Activated CD4-positive, CD25-positive, alpha-beta regulatory T cell (primary cell): ENCODE results near the gene CD9.

Experiments used
- DNase-seq, 4 experiments: peaks; one replicate each; lab custom pipeline; 2025; lab: John Stamatoyannopoulos, UW

Gene CD9

DNA sequence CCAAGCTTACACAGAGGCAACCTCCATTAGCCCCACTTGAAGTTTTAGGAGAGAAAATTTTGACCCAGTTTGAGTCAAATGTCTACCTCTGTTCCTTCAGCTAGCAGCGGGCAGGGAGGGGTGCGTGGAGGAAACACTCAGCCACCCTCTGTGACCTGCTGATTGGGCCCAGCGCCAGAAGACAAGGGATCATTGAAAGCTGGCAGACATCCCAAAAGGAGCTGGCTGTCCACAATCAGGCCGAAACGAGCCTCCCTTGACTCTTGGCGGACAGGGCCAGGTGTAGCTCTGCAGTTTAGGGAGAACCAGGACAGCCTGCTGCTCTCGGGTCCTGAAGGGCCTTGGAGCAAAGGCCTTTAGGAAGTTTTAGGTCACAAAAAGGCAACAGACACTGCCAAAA lies 41.3 kb downstream of the CD9 start:
- DNase-seq = no peak

DNA sequence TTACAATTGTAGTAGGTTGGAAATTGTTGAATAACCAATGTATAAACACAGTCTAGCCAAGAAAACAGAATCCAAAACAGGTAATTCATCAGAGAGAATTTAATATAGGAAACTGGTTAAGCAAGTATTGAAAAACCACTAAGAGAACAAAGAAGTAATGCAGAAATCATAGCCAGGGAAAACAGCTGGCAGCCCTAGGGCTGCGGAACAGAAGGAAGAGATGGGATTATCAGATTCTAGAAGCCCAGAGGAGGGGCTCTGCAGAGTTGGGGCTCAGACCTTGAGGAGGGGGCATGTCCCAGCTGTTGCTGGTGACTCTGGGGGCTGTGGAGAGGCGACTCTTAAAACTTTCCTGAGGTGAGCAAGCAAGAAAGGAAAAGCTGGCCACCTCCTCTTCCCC lies 49.4 kb downstream of the CD9 start:
- no peak for DNase-seq

DNA sequence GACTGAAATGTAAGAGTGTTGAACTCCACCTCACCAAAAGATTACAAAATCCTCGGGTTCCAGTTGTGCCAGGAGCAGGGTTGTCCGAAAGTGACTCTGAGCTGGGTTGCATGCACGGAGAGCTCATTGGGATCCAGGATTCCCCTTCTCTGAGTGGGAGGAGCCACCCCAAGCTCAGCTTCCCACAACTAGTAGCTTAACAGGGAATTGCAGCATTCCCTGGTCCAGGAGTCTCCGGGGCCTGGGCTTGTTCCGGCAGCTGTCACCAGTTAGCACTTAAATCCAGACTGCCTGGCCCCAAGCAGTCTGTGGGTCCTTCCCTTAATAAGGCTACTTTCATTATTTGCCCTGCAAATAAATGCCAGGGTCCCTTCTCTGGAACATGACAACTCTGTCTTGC lies 50.1 kb downstream of the CD9 start:
- no peak for DNase-seq

DNA sequence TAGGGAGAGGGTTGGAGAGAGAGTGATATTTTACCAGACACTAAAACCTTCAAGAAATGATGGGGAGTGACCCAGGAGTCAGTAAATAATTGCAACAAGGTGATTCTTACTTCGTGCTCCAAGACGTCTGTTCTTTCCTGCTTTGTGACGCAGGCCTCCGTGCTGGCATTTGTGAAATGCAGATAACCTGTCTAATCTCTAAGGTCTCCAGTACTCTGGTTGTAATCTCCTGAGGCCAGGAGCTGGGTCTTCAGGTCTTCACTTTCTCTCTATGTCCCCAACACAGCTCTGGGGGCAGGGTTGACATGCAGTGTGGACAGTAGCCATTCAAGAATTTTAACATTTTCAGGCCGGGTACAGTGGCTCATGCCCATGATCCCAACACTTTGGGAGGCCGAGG lies 53.1 kb downstream of the CD9 start:
- DNase-seq = no peak

DNA sequence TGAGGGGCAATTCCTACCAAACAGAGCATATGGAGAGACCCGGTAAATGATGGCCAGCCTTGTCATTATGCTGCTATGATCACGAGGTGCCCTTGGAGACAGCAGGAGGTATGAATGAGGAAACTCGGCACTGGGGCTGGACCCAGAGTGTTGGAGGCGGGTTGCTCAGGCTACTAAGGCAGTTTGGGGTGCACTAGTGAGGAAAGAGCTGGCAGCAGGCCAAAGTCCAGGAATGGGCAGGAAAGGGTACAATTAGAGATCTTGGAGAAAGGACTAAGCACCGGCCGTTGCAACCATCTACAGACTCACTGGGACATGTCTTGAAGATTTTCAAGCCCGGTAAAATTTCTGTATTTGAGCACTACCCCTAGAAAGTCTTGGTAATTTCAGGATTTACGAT lies 54.3 kb downstream of the CD9 start:
- DNase-seq = no peak

DNA sequence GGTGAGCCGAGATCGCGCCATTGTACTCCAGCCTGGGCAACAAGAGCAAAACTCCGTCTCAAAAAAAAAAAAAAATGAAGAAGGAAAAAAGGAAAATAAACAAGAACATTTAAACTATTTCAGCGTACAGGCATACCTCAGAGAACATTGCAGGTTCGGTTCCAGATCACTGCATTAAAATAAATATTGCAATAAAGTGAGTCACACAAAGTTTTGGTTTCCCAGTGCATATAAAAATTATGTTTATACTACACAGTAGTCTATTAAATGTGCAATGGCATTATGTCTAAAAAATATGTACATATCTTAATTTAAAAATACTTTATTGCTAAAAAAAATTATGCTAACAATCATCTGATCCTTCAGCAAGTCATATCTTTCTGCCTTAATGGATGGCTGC lies 56.8 kb downstream of the CD9 start:
- DNase-seq = no peak

DNA sequence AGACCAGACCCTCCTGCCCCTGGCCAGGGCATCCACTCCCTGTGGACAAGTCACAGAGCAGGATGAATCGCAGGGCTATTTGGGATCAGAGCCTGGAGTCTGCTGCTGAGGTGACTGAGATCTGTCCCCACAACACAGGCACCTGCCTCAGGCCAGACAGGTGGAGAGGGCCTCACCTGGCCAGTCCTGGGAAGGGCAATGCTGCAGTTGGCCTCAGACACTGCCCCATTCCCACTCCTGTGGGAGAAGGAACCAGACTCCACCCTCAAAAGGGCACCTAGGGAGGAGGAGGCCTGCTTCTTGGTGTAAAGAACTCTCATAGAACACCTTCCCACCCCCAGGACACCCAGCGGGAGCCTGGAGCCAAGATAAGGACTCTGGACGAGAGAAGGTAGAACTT lies 62.0 kb downstream of the CD9 start:
- no peak for DNase-seq

DNA sequence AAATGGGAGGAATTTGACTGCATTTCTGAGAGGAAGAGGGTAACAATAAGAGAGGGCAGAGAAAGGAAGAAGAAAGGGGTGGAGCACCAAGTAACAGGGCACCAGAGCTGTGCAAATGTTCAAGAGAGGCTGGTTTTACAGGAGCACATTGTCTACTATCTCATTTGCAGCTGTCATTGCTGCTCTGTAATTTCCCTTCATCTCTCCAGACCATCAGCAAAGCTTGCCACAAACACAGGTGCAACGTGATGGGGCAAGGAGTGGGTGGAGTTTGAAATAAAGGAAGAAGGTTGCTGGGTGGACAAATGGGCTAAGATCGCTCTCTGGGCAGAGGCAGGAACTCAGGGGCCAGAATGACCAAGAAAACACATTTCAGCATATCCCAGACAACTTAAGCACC lies 62.4 kb downstream of the CD9 start:
- no peak for DNase-seq

DNA sequence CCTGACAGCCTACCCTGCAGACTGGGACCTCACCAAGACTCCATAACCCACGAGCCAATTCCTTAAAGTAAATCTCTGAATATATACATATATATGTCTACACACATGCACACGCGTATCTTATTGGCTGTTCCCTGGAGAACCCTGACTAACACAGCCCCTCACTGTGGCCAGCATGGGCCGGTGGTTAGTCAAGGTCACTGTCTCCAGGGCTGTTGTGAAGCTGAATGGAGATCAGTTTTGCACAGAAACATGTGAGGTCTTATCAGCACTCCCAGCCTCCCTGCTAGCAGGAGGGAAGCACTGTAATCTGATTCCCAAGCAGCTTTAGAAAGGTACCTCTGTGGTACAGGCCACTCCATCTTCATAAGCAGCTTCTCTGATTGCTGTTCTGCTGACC lies 63.7 kb downstream of the CD9 start:
- DNase-seq = no peak

DNA sequence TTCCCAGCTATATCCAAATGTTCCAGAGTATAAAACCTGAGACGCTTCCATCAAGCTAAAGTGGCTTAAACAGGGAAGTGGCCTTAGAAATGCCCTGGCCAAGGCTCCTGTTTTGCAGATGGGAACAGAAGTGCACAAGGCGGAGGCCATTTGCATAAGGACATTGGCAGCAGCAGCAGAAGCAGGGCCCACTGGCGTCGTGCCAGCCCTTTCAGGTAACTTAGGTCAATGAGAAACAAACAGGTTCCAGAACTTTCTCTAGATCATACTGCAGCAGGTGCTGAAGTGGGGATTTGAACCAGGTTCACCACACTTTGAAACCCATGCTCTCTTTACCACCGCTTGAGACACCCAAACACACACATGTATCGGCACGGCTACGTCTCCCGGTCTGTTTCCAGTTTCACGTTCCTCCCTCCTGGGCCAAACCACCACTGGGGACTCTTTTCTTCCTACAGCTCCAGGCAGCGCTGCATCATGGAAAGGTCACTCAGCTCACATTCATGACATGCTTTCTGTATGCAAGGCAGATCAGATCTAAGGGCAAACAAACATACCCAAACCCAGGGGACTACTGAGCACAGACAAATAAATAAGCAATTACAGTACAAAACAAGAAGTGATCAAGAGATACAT lies 64.3 kb downstream of the CD9 start:
- no peak for DNase-seq

DNA sequence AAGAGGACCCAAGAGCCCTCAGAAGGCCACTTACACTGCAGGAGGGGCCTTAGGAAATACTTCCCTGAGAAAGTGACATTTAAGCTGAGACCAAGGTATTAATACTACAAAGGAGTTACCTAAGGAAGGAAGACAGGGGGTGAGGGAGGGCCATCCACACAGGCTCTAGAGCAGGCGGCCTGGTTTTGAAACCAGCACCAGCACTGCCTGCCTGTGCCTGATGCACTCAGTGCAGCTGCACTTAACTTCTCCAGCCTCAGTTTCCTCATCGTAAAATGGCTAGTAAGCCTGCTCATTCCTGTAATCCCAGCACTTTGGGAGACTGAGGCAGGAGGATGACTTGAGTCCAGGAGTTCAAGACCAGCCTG lies 64.8 kb downstream of the CD9 start:
- DNase-seq = no peak

DNA sequence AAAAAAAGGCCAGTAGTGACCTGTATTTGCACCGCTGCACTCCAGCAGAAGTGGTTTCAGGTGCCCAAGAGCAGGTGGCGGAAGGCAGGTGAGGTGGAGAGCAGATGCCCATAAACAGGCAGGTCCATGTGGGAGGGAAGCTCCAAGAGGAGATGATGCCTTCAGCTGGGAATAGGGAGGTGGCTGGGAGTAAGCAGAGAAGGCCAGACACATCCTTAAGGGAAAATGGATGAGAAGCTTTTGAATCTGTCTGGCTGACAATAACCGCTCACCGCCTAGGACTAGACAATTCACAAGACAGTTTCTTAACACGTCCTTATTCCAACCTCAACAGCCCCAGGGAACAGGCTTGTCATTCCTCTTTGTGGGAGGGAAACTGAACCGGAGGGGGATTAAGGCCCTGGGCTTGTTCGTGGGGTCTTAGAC lies 66.4 kb downstream of the CD9 start:
- no peak for DNase-seq

DNA sequence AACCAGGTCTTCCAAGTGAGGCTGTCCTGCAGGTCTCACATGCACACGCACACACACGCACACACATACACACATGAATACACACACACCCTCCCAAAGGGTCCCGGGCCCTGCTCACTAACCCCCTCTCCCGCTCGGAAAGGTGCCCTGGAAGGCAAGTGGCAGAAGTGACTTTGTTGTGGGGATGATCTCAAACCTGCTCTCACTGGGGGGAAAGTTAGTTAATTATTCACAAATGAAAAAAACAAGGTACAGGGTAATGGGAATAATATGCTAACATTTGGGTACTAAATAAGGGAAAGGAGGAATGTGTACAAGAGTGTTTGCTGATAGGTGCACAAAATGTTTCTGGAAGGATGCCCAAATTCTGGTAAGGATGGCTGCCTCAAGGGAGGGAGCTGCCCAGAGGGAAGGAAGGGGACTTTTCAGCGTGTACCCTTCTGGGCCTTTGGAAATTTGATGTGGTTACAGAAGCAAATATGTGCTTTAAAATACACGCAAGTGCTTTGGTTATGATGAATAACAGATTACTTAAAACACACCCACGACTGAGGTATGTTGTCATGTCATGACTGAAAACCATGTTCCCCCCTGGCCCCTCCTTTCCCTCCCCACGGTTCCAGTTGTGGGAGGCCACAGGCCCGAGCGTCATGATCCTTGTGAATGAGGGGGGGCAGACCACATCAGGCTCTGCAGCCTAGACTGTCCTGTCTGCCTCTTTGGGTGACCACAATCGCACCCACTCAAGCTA lies 66.9 kb downstream of the CD9 start:
- DNase-seq = no peak

DNA sequence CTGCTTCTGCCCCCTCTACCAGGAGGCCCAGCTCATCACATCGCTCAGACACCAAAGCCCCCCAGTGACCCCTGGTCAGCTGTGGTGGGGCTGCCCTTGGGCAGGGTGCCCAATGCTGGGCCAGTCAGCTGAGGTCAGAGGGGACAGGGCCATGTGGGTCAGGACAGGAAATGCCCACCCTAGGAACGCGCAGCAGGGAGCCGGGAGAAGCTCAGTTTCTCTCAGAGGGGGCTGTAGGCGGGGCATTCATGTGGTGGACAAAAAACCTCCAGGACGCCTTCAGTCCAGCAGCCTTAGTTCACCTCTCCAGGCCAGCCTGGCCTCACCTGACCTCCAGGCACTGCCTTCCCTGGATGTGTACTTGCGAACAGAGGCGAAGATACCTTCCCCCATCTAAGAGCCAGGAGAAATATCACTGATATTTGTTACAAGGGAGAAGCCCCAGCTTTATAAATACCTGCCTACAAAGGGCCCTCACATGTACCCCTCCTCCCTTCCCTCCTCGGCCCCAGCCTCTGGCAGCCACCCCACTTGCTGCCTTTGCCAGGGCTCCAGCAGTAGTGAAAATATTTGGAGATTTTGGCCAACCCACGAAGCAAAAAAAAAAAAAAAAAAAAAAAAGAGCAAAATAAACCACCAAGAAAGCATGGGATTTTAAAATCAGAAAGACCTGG lies 68.4 kb downstream of the CD9 start:
- DNase-seq = no peak

DNA sequence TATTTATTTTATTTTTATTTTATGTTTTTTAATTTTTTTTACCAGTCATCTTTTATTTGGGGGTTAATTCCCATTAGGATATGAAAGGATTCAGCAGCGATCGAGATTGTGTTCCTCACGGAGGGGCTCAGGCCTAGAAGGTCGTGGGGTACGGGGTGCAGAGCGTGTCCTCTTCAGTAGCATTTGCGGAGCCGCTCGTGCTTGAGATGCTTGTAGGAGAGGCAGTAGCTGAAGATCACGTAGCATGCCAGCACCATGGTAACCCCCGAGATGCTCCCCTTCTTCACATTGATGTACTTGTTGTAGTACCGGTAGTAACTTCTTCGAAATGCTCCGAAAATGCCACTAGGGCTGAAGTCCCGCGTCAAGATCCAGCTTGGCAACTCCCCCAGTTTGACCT lies 69.8 kb downstream of the CD9 start:
- DNase-seq = no peak

DNA sequence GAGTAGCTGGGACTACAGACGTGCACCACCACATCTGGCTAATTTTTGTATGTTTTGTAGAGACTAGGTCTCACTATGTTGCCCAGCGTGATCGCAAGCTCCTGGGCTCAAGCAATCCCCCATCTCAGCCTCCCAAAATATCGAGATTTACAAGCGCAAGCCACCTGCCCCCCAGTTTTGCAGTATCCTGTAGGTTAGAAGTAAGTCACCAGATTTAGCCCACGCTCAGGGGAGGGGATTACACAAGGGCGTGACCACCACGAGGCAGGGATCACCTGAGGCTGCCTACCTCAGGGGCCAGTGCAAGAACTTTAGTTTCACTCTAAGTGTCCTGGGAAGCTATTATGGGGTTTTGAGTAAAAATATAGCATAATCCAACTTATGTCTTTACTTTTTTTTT lies 71.1 kb downstream of the CD9 start:
- DNase-seq = no peak

DNA sequence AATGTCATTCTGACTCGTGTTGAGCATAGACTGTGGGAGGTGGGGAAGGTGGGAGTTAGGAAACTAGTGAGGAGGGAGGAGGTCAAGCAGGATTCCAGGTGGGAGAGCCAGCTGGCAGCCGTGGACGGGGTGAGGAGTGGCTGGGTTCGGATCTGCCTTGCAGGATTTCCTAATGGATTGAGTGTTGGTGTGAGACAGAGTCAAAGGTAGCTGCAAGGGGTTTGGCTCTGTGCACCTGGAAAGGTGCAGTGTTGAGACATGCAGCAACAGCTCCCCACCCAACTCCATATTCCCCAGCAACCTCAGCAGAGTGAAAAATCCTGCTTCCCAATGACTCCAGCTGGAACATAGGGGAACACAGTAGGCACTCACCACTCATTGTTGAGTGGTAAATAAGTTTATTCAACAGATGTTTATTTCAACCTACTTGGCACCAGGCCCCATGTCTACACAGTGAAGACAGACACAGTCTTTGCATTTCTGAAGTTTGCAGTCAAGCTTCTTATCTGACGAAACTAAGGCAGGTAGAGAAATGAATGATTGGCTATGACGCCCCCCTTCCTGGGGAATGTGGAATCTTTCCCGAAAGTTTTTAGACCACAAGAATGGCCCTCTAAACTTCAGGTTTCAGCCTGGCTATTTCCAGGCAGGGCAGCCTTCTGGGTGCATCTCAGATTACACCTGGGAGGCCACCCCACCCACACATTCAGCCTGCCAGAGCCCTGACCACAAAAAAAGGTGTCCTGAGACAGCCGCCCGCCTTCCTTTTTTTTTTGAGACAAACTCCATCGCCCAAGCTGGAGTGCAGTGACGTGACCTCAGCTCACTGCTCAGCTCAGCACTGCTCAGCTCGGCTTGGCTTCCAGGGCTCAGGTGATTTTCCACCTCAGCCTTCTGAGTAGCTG lies 72.4 kb downstream of the CD9 start:
- DNase-seq = no peak

DNA sequence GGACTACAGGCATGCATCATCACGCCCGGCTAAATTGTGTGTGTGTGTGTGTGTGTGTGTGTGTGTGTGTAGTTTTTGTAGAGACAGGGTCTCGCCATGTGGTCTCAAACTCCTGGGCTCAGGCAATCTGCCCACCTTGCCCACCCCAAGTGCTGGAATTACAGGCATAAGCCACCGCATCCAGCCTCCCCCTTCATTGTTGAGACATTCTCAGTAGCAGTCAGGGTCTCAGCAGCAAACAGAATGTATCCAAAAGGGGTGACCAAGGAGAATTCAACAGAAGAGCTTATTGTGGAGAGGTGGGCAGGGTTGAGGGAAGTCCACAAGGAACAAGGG lies 73.0 kb downstream of the CD9 start:
- no peak for DNase-seq

DNA sequence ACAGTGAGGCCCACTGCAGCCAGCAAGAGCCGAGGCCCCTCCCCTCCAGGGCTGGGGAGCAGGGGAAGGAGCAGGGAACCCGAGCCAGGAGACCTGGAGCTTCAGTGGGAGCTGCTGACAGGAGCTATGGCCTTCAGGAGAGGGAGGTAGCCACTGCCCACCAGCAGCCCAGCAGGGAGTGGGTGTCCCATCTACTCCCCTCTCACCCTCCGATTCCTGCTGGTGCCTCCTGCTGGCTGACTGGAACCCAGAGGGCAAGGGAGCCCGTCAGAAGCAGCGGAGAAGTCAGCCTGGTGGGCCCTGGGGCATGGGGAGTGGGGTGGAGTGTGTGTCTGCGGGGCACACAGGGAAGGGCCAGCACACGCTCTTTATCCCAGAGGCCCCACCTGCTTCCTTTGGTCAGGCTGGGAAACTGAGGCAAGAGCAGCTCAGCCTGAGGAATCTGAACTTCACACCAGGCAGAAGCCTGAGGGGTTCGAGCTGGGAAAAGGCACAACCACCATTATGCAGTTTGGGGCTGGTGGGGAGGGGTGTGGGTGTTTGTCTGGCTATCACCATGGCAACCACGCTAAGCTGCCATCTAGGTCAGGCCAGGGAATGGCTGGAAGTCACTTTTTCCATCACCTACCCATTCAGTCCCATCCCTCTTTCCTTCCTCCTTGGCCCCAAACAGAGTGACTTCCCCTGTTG lies 73.5 kb downstream of the CD9 start:
- no peak for DNase-seq

DNA sequence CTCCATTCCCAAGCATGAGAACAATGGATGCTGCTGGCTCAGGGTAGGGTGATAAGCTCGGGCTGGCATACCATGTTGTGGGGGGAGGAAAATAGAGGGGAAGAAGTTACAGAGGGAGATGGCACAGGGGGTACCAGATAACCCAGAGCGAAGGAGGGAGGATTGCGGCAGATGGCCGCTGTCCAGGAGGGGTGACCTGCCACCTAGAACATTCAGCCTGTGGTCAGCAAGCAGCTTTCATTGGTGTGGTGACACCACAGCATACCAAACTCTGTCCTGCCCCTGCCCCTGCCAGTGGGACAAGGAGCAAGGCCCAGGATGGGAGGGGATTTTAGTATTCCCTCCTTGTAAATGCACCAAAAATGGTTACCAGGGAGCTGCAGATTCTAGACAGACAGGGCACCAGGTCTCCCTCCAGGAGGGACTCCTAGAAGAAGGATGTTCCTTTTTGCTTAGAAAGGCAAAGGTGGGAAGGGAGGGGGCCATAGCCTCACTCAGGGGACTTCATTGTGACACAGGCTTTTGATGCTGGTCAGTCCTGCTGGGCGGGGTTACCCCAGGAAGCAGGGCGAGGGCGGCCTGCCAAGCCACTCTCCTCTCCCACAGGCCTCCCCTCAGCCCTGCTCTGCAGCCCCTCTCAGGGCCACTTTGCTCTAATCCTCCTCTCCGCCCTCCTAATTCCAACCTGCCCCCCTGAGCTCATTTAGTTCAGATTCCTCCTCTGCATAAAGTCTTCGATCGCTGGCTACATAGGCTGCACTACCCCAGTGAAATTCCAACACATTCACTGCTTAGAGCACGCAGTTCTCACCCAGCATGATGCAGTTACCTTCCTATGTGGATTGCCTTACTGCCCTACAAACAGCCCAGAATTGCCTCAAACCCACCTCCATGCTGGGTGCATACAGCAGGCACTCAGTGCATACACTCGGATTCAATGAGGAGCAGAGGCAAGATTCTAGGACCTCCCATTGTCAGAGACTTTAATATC lies 74.3 kb downstream of the CD9 start:
- no peak for DNase-seq
